Measurements from ENCODE around the gene CRELD1. TPM values are rescaled to one million over a fixed set of nuclear protein-coding genes. Genes with fewer than 3 reads are reported as not detected.

Gene CRELD1
- total RNA-seq, 1 donor from 2014 or later: 50.4 TPM

DNA sequence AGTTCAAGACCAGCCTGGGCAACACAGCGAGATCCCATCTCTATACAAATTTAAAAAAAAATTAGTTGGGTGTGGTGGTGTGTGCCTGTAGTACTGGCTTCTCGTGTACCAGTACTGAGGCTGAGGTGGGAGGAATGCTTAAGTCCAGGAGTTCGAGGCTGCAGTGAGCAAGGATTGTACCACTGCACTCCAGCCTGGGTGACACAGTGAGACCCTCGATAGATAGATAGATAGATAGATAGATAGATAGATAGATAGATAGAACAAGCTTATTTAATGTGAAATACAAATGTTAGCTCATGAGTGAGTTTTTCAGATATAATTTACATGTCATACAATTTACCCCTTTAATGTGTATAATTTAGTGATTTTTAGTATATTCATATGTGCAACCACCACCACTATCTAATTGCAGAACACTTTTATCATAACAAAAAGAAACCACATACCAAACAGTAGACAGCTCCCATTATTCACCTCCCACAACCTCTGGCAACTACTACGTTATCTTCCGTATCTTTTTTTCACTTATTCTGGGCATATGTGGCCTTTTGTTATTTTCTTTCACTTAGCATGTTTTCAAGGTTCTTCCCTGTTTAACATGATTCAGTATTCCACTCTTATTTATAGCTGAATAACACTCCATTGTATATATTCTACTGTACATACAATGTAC lies 31.7 kb downstream of the CRELD1 start:
- no peak for DNase-seq

GRCh38 chr3:9966841-9967240 lies 33.2 kb downstream of the CRELD1 start:
- DNase-seq: no peak

DNA sequence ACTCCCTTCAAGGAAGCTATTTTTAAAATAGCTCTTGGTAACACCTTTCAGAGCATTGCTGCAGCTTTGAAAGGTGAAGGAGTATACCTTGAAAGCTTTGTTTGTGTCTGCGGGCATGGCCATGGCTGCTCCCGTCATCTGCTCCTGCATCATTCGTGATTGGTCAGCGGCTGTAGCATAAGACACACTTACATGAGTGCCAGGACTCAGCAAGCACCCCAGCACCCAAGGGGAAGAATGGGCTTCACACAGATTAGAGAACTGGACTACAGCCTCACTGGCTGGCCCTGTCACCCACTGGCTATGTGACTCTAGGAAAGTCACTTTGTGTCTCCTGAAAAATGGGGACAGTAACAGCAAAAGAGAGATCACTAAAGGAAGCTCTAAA lies 36.0 kb downstream of the CRELD1 start:
- DNase-seq: no peak

DNA sequence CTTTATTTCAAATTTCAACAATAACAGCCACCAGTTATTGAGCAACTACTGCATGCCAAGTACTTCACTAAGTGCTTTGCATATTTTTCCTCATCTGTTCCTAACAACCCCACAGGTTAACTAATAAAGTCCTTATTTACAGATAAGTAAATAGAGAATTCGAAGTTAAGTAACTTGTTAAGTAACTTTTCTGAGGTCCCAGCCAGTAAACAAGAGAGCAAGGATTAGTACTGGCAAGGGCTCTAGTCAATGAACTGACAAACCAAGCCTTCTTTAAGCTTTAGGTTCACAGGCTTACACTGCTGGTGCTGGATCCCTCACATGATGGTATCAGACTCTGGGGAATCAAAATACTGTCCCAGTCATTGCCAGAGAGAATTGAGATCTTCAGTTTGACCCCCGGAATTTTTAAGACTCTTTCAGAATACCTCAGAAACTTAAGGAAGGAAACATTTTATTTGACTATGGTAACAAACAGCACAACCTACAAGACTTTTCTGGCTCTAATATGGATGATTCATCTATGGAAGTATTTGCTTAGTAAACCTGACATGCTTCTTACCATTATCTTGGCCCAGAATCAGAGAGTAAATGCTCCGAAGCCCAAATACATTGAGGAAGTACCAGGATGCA lies 36.5 kb downstream of the CRELD1 start:
- peak; percentile 54 for DNase-seq

- DNase-seq: peak; percentile 98
Observed at GRCh38 chr3:9976721-9977709, 43.4 kb downstream of the CRELD1 start.

GRCh38 chr3:9978710-9979305 lies 45.2 kb downstream of the CRELD1 start:
- DNase-seq: no peak

GRCh38 chr3:9980251-9980650 lies 46.6 kb downstream of the CRELD1 start:
- DNase-seq: no peak

DNA sequence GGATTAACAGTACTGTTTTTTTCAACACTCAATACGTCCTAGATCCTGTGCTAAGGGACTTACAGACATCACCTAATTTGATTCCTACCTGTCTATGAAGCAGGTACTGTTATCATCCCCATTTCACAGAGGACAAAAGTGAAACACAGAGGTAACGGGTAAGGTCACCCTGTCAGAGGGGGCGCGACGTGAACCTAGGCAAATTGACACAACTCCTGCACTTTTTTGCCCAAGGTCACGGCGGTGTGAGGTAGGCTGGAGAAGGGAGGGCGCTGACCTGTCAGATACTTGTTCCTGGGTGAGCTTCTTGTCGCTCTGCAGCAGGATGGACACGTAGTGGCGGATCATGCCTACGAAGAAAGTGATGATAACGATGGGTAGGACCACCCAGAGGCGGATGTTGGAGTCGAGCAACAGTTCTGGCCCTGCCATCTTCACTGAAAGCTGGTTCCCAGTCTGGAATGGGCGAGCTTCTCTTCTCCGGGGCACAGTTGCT lies 52.6 kb downstream of the CRELD1 start:
- no peak for DNase-seq

- DNase-seq: no peak
Observed at GRCh38 chr3:9994086-9994844, 60.6 kb downstream of the CRELD1 start.

Other genes with a start within 250 kb of the CRELD1 start
- gene CPNE9, start 230.0 kb upstream of the CRELD1 start, total RNA-seq: not detected in 2 replicates
- gene BRPF1, start 202.1 kb upstream of the CRELD1 start, total RNA-seq: 24.8 and 29.3 TPM in 2 replicates
- 15.5 and 16.6 TPM in 2 replicates for gene OGG1, start 183.9 kb upstream of the CRELD1 start, total RNA-seq
- 34.7 and 40.3 TPM in 2 replicates for gene CAMK1, start 163.9 kb upstream of the CRELD1 start, total RNA-seq
- 39.5 and 60.6 TPM in 2 replicates for gene TADA3, start 141.4 kb upstream of the CRELD1 start, total RNA-seq
- gene ARPC4, start 140.8 kb upstream of the CRELD1 start, total RNA-seq: 210 and 309 TPM in 2 replicates
- 9.3 and 20.3 TPM in 2 replicates for gene TTLL3, start 123.6 kb upstream of the CRELD1 start, total RNA-seq
- gene RPUSD3, start 89.8 kb upstream of the CRELD1 start, total RNA-seq: 28.9 and 33.3 TPM in 2 replicates
- gene CIDEC, start 53.6 kb upstream of the CRELD1 start, total RNA-seq: not detected in 2 replicates
- 31.6 and 39.5 TPM in 2 replicates for gene JAGN1, start 43.2 kb upstream of the CRELD1 start, total RNA-seq
- gene IL17RE, start 31.0 kb upstream of the CRELD1 start, total RNA-seq: 0.14 and 0.17 TPM in 2 replicates
- 20.4 and 25.4 TPM in 2 replicates for gene IL17RC, start 16.7 kb upstream of the CRELD1 start, total RNA-seq
- gene PRRT3, start 18.6 kb downstream of the CRELD1 start, total RNA-seq: 0.68 and 0.84 TPM in 2 replicates
- gene EMC3, start 53.0 kb downstream of the CRELD1 start, total RNA-seq: 44.6 and 121 TPM in 2 replicates
- 15.0 and 37.2 TPM in 2 replicates for gene FANCD2, start 92.6 kb downstream of the CRELD1 start, total RNA-seq
- not detected in 2 replicates for gene FANCD2OS, start 174.4 kb downstream of the CRELD1 start, total RNA-seq
- gene BRK1, start 181.8 kb downstream of the CRELD1 start, total RNA-seq: 117 and 148 TPM in 2 replicates
- 51.8 and 51.9 TPM in 2 replicates for gene VHL, start 207.9 kb downstream of the CRELD1 start, total RNA-seq
- gene IRAK2, start 231.1 kb downstream of the CRELD1 start, total RNA-seq: 42.5 and 55.6 TPM in 2 replicates

Measured in dermis blood vessel endothelial cell (primary cell).